ENCODE results near the gene MS4A7. TPM values are rescaled to one million over a fixed set of nuclear protein-coding genes. Genes with fewer than 3 reads are reported as not detected.
A peak's percentile ranks its signal among the peaks of the same experiment; 100 is the strongest.
"Not testable (repeated sequence)": the region's sequence is repeated elsewhere in the genome, so short reads cannot be mapped to it uniquely, and the experiment has no call there.

Gene MS4A7
- total RNA-seq, 1 donor from 2014 or later: not detected

DNA sequence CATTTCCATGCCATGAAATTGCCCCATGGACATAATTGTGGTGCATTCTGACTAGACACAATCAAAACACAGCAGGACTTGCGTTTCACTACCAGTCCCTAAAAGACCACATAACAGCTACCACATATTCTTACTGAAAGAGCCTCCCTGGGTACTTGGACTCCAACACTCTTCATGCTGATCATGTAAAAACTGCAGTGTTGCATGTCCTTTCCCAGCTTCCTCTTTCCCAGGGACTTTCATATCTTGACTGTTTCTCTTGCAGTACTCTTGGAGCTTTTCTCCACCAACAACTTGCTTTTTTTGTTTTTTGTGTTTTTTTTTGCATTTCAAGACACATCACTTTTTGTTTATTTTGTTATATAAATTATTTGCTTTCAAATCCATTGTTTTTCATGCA lies 28.3 kb upstream of the MS4A7 start:
- no peaks in the 10 kb centered on the region for H3K36me3 ChIP-seq (ENCODE audit: control insufficient read depth, insufficient read depth, low read length)
- no peak for DNase-seq (ENCODE audit: low read depth)
- H3K4me3 ChIP-seq (ENCODE audit: low read depth, low read length): no peak overlapping the region
- H3K27me3 ChIP-seq (ENCODE audit: control insufficient read depth, insufficient read depth, low read length): no peaks in the 10 kb centered on the region
- TF ChIP-seq, protein P1, sequence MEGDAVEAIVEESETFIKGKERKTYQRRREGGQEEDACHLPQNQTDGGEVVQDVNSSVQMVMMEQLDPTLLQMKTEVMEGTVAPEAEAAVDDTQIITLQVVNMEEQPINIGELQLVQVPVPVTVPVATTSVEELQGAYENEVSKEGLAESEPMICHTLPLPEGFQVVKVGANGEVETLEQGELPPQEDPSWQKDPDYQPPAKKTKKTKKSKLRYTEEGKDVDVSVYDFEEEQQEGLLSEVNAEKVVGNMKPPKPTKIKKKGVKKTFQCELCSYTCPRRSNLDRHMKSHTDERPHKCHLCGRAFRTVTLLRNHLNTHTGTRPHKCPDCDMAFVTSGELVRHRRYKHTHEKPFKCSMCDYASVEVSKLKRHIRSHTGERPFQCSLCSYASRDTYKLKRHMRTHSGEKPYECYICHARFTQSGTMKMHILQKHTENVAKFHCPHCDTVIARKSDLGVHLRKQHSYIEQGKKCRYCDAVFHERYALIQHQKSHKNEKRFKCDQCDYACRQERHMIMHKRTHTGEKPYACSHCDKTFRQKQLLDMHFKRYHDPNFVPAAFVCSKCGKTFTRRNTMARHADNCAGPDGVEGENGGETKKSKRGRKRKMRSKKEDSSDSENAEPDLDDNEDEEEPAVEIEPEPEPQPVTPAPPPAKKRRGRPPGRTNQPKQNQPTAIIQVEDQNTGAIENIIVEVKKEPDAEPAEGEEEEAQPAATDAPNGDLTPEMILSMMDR (IDR thresholded peaks at IDR 0.05; ENCODE audit: insufficient read depth, low read length, poor library complexity, severe bottlenecking): no peak

DNA sequence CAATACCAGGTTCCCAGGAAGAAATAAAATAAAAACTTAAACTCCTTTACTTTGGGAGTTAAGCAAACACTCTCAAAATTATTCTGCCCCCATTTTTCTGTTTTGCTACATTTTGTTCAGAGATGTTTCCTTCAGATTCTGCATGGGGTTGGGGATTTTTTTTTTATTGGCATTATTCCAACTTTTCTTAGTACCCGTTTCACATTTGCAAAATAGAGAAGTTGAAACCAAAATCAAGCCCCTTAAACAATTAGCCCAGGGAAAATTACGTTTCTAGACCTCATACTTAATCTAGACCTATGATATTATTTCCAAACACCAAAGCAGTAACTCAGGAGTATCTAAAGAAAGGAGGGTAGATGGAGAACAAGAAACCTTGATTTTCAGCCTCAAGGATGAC lies 20.6 kb upstream of the MS4A7 start:
- H3K4me3 ChIP-seq (ENCODE audit: low read depth, low read length): no peak overlapping the region
- H3K36me3 ChIP-seq (ENCODE audit: control insufficient read depth, insufficient read depth, low read length): no peaks in the 10 kb centered on the region
- TF ChIP-seq, protein P1 (IDR thresholded peaks at IDR 0.05; ENCODE audit: insufficient read depth, low read length, poor library complexity, severe bottlenecking): no peak
- no peak for DNase-seq (ENCODE audit: low read depth)
- H3K27me3 ChIP-seq (ENCODE audit: control insufficient read depth, insufficient read depth, low read length): no peaks in the 10 kb centered on the region

DNA sequence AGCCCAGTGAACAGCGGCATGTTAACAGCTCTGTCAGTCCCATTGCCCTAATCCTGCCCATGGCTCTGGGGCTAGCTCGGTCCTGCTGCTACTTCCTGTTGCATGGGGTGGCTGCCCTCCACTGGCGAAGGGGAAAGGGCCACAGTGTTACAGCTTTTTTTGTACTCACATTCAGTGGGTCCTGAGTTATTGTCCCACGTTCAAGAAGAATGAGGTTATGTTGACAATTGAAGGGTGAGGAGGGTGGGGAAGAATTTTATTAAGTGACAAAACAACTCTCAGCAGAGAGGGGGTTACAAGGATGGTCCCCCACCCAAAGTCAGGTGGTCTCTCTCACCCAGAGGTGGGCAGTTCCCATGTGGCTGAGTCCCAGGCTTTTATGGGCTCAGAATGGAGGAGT lies 17.7 kb upstream of the MS4A7 start:
- Histone ChIP-seq H3K4me3 (ENCODE audit: low read depth, low read length) (no peak overlapping the region), H3K27me3 (ENCODE audit: control insufficient read depth, insufficient read depth, low read length) (peaks cover 6% of the 10 kb centered on the region), H3K36me3 (ENCODE audit: control insufficient read depth, insufficient read depth, low read length) (no peaks in the 10 kb centered on the region)
- no peak for DNase-seq (ENCODE audit: low read depth)
- TF ChIP-seq, protein P1 (IDR thresholded peaks at IDR 0.05; ENCODE audit: insufficient read depth, low read length, poor library complexity, severe bottlenecking): no peak

DNA sequence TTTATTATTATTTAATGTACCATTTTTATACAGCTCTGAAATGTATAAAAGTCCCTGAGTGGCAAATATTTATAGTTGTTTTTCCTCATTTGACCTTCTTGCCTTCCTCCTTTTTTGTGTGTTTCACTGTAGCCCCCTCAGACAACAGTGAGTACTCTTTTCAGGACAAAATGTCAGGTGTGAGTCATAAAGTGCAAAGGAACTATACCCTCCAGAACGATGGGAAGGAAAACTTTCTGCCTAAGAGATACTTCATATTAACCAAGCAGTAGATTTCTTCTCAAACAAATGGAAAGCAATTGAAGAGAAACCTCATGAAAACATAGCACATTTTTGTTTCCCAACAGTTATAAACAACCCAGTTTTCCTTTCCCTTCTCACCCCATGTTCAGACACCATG lies 16.1 kb upstream of the MS4A7 start:
- no peaks in the 10 kb centered on the region for H3K36me3 ChIP-seq (ENCODE audit: control insufficient read depth, insufficient read depth, low read length)
- H3K4me3 ChIP-seq (ENCODE audit: low read depth, low read length): no peak overlapping the region
- TF ChIP-seq, protein P1 (IDR thresholded peaks at IDR 0.05; ENCODE audit: insufficient read depth, low read length, poor library complexity, severe bottlenecking): no peak
- peaks cover 6% of the 10 kb centered on the region for H3K27me3 ChIP-seq (ENCODE audit: control insufficient read depth, insufficient read depth, low read length)
- DNase-seq (ENCODE audit: low read depth): no peak

DNA sequence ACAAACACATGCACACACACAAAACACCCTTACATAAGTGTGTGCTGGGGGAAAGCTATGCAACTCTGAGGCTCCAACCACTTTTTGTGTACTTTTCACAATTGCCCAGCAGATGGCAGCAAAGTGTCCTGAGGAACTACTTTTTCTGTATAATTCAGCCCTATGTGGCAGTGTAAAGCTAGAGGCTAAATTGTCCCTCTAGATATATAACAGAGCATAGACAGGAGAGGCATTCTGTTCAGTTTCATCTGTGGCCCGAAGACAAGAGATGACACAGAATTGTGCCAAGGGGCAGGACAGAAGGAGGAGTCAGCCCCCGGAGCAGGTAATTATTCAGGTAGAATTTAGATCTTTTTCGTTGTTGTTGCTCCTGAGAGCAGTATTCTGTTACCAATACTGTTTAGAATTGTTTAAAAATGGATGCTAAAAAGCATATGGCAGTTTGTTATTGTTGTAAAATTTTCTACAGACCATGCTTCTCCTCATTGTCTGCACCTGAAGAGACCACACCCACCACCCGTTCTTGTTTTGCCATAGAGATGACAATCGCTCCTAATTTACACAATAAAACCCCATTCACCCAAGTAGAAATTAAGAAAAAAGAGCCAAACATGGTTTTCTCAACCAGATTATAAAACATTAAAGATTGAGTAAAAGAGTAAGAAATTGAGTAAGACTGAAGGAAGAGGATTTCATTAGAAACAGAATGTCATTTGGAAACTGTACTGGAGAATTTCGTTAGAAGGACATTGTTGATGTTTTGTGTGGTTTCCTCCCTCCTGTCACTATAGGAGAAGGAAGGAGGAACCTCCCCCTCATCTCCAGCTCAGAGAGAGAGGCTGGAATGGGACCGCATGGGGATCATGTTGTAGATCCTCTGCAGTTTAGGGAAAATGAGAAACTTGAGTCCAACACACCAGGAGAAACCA lies 14.5 kb upstream of the MS4A7 start:
- TF ChIP-seq, protein P1 (IDR thresholded peaks at IDR 0.05; ENCODE audit: insufficient read depth, low read length, poor library complexity, severe bottlenecking): peak; percentile 69
- Histone ChIP-seq H3K36me3 (ENCODE audit: control insufficient read depth, insufficient read depth, low read length) (no peaks in the 10 kb centered on the region), H3K27me3 (ENCODE audit: control insufficient read depth, insufficient read depth, low read length) (peaks cover 6% of the 10 kb centered on the region), H3K4me3 (ENCODE audit: low read depth, low read length) (no peak overlapping the region)
- DNase-seq (ENCODE audit: low read depth): peak; percentile 5

- H3K27me3 ChIP-seq (ENCODE audit: control insufficient read depth, insufficient read depth, low read length); DNase-seq (ENCODE audit: low read depth); H3K36me3 ChIP-seq (ENCODE audit: control insufficient read depth, insufficient read depth, low read length): not testable (repeated sequence)
Observed at GRCh38 chr11:60366262-60366904, 11.9 kb upstream of the MS4A7 start.

More at GRCh38 chr11:60366262-60366904, 11.9 kb upstream of the MS4A7 start:
- H3K4me3 ChIP-seq (ENCODE audit: low read depth, low read length): not testable (repeated sequence)
